ENCODE measurements around the gene MTNR1A. TPM values are rescaled to one million over a fixed set of nuclear protein-coding genes. Genes with fewer than 3 reads are reported as not detected.
"Not testable (repeated sequence)": the region's sequence is repeated elsewhere in the genome, so short reads cannot be mapped to it uniquely, and the experiment has no call there.

Gene MTNR1A
- total RNA-seq, 1 donor from 2014 or later, result not detected

DNA sequence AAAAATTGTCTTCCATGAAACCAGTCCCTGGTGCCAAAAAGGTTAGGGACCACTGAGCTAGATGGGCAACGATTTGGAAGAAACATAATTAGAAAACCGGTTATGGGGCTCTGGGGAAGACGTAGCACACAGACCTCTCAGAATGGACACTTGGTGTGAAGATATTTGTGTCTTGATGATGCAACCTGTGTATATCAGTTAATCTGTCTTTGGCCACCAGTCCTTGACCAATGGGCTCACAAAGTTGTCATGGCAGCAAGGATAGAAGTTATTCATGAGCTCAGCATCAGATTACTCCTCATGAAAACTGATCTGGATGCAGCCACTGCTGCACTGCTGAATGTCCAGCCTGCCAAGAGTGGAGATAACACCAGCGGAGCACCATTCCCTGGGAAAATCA is 13.6 kb downstream of the MTNR1A start:
- H3K4me1 Mint-ChIP-seq, result no peaks in the 10 kb centered on the region
- POLR2A ChIA-PET, result no interaction called here

DNA sequence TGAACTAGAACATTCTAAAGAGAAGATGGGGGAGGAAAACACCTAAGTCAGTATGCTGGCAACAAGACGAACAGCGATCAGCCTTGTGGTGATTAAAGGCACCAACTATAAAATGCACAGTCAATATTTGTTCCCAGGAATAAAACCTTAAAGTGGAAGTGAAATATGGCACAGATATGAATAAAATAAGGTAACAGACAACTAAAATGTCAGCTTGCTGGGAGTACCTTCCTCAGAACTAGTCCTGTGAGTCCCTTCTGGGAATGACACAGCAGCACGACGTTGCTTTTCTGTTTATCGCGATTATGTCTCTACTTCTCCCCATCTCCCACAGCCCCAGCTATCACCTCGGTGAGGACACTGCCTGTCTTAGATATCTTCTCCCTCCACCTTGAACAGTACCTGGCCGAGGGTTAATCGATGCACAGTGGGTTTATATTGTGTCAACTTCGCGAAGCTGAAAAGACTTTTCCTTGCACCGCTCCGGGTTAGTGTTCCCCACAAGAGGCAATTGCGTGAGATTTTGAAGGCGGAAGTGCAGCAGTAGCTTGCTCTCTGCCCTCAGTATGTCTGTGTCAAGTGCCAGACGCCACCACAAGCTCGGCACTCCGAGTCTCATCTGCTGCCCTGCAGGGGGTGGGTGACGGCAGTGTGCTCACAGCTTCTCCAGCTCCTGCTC is 17.4 kb downstream of the MTNR1A start:
- ATAC-seq (ENCODE audit: low read depth) (no peak), DNase-seq (no peak)
- Mint-ChIP-seq H3K27ac (no peak overlapping the region), H3K9me3 (peaks cover 8% of the 10 kb centered on the region), H3K4me3 (no peak overlapping the region), H3K4me1 (no peaks in the 10 kb centered on the region), H3K36me3 (ENCODE audit: low read depth) (no peaks in the 10 kb centered on the region), H3K27me3 (no peaks in the 10 kb centered on the region)
- CTCF ChIA-PET, result no interaction called here
- intact Hi-C loops (cut with micrococcal nuclease), result no loop called here
- TF ChIP-seq, protein P1, sequence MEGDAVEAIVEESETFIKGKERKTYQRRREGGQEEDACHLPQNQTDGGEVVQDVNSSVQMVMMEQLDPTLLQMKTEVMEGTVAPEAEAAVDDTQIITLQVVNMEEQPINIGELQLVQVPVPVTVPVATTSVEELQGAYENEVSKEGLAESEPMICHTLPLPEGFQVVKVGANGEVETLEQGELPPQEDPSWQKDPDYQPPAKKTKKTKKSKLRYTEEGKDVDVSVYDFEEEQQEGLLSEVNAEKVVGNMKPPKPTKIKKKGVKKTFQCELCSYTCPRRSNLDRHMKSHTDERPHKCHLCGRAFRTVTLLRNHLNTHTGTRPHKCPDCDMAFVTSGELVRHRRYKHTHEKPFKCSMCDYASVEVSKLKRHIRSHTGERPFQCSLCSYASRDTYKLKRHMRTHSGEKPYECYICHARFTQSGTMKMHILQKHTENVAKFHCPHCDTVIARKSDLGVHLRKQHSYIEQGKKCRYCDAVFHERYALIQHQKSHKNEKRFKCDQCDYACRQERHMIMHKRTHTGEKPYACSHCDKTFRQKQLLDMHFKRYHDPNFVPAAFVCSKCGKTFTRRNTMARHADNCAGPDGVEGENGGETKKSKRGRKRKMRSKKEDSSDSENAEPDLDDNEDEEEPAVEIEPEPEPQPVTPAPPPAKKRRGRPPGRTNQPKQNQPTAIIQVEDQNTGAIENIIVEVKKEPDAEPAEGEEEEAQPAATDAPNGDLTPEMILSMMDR (IDR thresholded peaks at IDR 0.05), result no peak
- POLR2A ChIA-PET, result no interaction called here

More for the DNA sequence above, 13.6 kb downstream of the MTNR1A start:
- H3K9me3 Mint-ChIP-seq, result peaks cover 10% of the 10 kb centered on the region
- H3K36me3 Mint-ChIP-seq (ENCODE audit: low read depth), result no peaks in the 10 kb centered on the region
- no peak overlapping the region for H3K27ac Mint-ChIP-seq
- DNase-seq (no peak), ATAC-seq (ENCODE audit: low read depth) (no peak)
- TF ChIP-seq, protein P1 (IDR thresholded peaks at IDR 0.05), result no peak
- intact Hi-C loops (cut with micrococcal nuclease), result no loop called here
- CTCF ChIA-PET, result no interaction called here
- no peaks in the 10 kb centered on the region for H3K27me3 Mint-ChIP-seq
- no peak overlapping the region for H3K4me3 Mint-ChIP-seq

DNA sequence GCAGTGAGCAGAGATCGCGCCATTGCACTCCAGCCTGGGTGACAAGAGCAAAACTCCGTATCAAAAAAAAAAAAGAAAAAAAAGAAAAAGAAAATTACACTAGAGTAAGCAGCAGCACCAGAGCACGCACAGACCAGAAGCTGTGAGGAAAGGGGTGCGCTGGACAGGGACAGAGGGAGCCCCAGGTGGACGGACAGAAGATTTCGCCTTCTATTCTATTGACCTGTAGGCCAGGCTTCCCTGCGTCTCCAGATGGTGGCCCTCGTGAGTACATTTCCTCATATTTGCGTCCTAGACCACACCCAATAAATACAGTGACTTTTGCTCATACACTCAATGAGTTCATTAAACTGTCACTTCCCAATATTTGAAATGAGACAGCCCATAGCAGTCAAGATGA is 19.1 kb downstream of the MTNR1A start:
- no peak overlapping the region for H3K27ac Mint-ChIP-seq
- intact Hi-C loops (cut with micrococcal nuclease), result no loop called here
- H3K4me3 Mint-ChIP-seq, result no peak overlapping the region
- H3K36me3 Mint-ChIP-seq (ENCODE audit: low read depth), result no peaks in the 10 kb centered on the region
- peaks cover 10% of the 10 kb centered on the region for H3K9me3 Mint-ChIP-seq
- POLR2A ChIA-PET, result no interaction called here
- TF ChIP-seq, protein P1 (IDR thresholded peaks at IDR 0.05), result no peak
- no peak for DNase-seq
- CTCF ChIA-PET, result no interaction called here
- no peaks in the 10 kb centered on the region for H3K4me1 Mint-ChIP-seq
- no peaks in the 10 kb centered on the region for H3K27me3 Mint-ChIP-seq
- no peak for ATAC-seq (ENCODE audit: low read depth)

DNA sequence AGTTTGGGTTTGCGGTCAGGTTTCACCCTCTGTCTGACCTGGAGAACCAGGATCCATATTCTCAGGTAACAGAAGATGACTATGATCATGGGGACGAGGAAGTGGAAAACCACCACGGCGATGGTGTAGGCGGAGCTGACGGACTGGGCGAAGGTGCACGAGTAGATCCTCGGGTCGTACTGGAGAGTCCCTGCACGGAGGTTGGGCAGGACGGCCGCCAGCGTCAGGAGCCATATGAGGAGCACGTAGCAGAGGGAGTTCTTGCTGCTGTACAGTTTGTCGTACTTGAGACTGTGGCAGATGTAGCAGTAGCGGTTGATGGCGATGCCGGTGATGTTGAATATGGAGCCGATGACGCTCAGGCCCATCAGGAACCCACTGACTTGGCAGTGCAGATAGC is 21.3 kb downstream of the MTNR1A start:
- CTCF ChIA-PET, result no interaction called here
- Mint-ChIP-seq H3K27me3 (no peaks in the 10 kb centered on the region), H3K4me1 (no peaks in the 10 kb centered on the region), H3K27ac (no peak overlapping the region), H3K36me3 (ENCODE audit: low read depth) (no peaks in the 10 kb centered on the region), H3K9me3 (peaks cover 10% of the 10 kb centered on the region), H3K4me3 (no peak overlapping the region)
- DNase-seq (no peak), ATAC-seq (ENCODE audit: low read depth) (no peak)
- POLR2A ChIA-PET, result no interaction called here
- TF ChIP-seq, protein P1 (IDR thresholded peaks at IDR 0.05), result no peak
- intact Hi-C loops (cut with micrococcal nuclease), result no loop called here

DNA sequence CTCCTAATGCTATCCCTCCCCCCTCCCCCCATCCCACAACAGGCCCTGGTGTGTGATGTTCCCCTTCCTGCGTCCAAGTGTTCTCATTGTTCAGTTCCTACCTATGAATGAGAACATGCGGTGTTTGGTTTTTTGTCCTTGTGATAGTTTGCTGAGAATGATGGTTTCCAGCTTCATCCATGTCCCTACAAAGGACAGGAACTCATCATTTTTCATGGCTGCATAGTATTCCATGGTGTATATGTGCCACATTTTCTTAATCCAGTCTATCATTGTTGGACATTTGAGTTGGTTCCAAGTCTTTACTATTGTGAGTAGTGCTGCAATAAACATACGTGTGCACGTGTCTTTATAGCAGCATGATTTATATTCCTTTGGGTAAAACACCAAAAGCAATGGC is 31.4 kb downstream of the MTNR1A start:
- H3K9me3 Mint-ChIP-seq; H3K27ac Mint-ChIP-seq; H3K36me3 Mint-ChIP-seq (ENCODE audit: low read depth); DNase-seq; H3K4me3 Mint-ChIP-seq; intact Hi-C loops (cut with micrococcal nuclease); POLR2A ChIA-PET; H3K27me3 Mint-ChIP-seq; CTCF ChIA-PET; ATAC-seq (ENCODE audit: low read depth); H3K4me1 Mint-ChIP-seq: not testable (repeated sequence)

DNA sequence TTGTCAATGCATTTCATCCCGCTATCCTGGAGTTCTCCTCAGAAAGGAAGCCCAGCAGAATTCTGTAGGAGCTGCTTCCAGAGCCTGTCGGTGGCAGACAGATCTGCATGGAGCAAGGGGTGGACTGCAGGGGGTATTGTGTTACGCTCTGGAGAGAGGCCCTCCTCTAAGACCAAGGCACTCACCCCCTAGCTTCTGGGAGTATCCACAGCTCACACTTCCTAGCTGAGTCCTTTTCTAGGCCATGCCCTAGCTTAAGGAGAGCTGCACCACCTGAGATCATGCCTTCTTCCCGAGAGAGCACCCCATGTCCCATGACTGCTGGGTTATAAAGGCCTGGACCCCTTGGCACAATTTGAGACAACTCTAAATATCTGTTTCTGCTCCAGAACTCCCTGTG is 39.1 kb downstream of the MTNR1A start:
- CTCF ChIA-PET, result no interaction called here
- no peaks in the 10 kb centered on the region for H3K4me1 Mint-ChIP-seq
- TF ChIP-seq, protein P1 (IDR thresholded peaks at IDR 0.05), result no peak

More for the DNA sequence above, 39.1 kb downstream of the MTNR1A start:
- no peaks in the 10 kb centered on the region for H3K27me3 Mint-ChIP-seq
- intact Hi-C loops (cut with micrococcal nuclease), result no loop called here
- ATAC-seq (ENCODE audit: low read depth), result no peak
- POLR2A ChIA-PET, result no interaction called here
- no peak for DNase-seq
- no peaks in the 10 kb centered on the region for H3K9me3 Mint-ChIP-seq
- H3K27ac Mint-ChIP-seq, result no peak overlapping the region
- no peaks in the 10 kb centered on the region for H3K36me3 Mint-ChIP-seq (ENCODE audit: low read depth)
- no peak overlapping the region for H3K4me3 Mint-ChIP-seq

Data from activated B cell treated with CpG ODN at 0.5 μM for 24 hours (primary cell).